Sigmoid colon (tissue), 7 donors: ENCODE data around the gene RBM47. TPM values are rescaled to one million over a fixed set of nuclear protein-coding genes. Genes with fewer than 3 reads are reported as not detected.
"Not testable (repeated sequence)": the region's sequence is repeated elsewhere in the genome, so short reads cannot be mapped to it uniquely, and the experiment has no call there.

Experiments
- DNase-seq: peaks from one replicate; pipeline ENCODE4 v3.0.0-alpha.2; 2019
- H3K27ac ChIP-seq, 4 donors: fragments of 200-600 bp; sonication (generic); one replicate each; pipeline ENCODE4 v1.5.1; 2016 to 2019; ENCODE audit warnings: mild to moderate bottlenecking in 1 of 4
- H3K27me3 ChIP-seq, 3 donors: fragments of 200-600 bp; sonication (generic); one replicate each; pipeline ENCODE4 v1.5.1; 2019; ENCODE audit warnings: mild to moderate bottlenecking in 1 of 3
- H3K36me3 ChIP-seq, 4 donors: fragments of 200-600 bp; sonication (generic); one replicate each; pipeline ENCODE4 v1.5.1; 2016 to 2019
- H3K4me1 ChIP-seq, 4 donors: fragments of 200-600 bp; sonication (generic); one replicate each; pipeline ENCODE4 v1.5.1; 2017 to 2019
- H3K4me3 ChIP-seq, 4 donors: fragments of 200-600 bp; sonication (generic); one replicate each; pipeline ENCODE4 v1.5.1; 2017 to 2019; ENCODE audit warnings: mild to moderate bottlenecking in 2 of 4, moderate library complexity in 1 of 4
- H3K9me3 ChIP-seq, 4 donors: fragments of 200-600 bp in 3 of 4; sonication (generic) in 3 of 4; one replicate each; pipeline versions ENCODE4 v1.5.1 to v1.6.1; 2013 to 2019
- EP300 ChIP-seq, 4 donors: sonication (generic); formaldehyde crosslinking; IDR thresholded peaks; one replicate each; pipeline ENCODE4 v1.6.1; 2017; ENCODE audit warnings: antibody characterized with exemption in 4 of 4
- POLR2A ChIP-seq, 2 donors: fragments of 450-650 bp; IDR thresholded peaks; one replicate each; pipeline ENCODE4 v1.6.1; 2016; ENCODE audit warnings: antibody characterized with exemption in 2 of 2, mild to moderate bottlenecking in 2 of 2, moderate library complexity in 2 of 2
- POLR2AphosphoS5 ChIP-seq, 4 donors: sonication (generic); formaldehyde crosslinking; IDR thresholded peaks; one replicate each; pipeline ENCODE4 v1.6.1; 2017; ENCODE audit warnings: antibody characterized with exemption in 4 of 4
- WGBS, 2 donors: extraction: QIAGEN DNeasy Blood & Tissue Kit; methylation state at CpG; one replicate each; pipeline ENCODE4 v1.1.7; 2013; 5-methylcytosine and 5-hydroxymethylcytosine counted together
- intact Hi-C: fragments of 100-400 bp; cut with DNase I; formaldehyde crosslinking; loops from one replicate; pipeline ENCODE4 v1.15.1; 2023
- polyA plus RNA-seq, 3 donors: library from polyadenylated mRNA; stranded (reverse); fragments of 200-250 nt; gene quantifications; one replicate each; pipeline ENCODE4 v1.2.3, GENCODE V29; 2013
- total RNA-seq, 4 donors: library from RNA; depleted of rRNA; stranded (reverse); fragments of >200 nt; gene quantifications; one replicate each; pipeline ENCODE4 v1.1.0, GENCODE V29; 2016
- TF ChIP-seq, protein P1 (sequence below), 4 experiments: fragments of 450-650 bp in 3 of 4; fragments of 200-600 bp in 1 of 4; IDR thresholded peaks; one replicate each; pipeline ENCODE4 v1.5.1; 2016 to 2019; ENCODE audit warnings: antibody characterized with exemption in 4 of 4, mild to moderate bottlenecking in 3 of 4, moderate library complexity in 2 of 4
- donor health status: healthy with polysubstance abuse.
- donor health status: Bipolar disorder and iron deficiency.
- donor health status: healthy.

Gene RBM47
- total and polyA plus RNA-seq, 7 donors, result 7.2 to 148 (median 21.2) TPM

DNA sequence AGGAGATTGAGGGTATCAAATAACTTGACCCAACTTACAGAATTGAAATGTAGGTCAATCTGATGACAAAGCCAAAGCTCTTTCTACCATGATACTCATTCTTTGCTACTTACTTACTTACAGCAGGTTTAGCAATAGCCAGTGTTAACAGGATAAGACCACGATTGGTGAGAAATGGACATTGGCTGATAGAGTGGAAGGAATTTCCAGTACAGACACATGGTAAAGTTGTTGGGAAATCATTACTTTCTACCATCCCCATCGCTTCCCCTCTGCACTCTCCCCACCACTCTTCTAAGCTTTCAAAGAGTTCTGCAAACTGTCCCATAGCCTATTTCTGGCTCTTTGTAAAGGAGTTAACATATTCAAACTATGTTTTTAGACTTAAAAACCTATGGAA, 174.8 kb downstream of the RBM47 start:
- no peak overlapping the region for H3K27ac ChIP-seq
- TF ChIP-seq, protein P1, sequence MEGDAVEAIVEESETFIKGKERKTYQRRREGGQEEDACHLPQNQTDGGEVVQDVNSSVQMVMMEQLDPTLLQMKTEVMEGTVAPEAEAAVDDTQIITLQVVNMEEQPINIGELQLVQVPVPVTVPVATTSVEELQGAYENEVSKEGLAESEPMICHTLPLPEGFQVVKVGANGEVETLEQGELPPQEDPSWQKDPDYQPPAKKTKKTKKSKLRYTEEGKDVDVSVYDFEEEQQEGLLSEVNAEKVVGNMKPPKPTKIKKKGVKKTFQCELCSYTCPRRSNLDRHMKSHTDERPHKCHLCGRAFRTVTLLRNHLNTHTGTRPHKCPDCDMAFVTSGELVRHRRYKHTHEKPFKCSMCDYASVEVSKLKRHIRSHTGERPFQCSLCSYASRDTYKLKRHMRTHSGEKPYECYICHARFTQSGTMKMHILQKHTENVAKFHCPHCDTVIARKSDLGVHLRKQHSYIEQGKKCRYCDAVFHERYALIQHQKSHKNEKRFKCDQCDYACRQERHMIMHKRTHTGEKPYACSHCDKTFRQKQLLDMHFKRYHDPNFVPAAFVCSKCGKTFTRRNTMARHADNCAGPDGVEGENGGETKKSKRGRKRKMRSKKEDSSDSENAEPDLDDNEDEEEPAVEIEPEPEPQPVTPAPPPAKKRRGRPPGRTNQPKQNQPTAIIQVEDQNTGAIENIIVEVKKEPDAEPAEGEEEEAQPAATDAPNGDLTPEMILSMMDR (IDR thresholded peaks at IDR 0.05), result no peak
- no peak for TF ChIP-seq POLR2AphosphoS5 (IDR thresholded peaks at IDR 0.05)
- no peak for TF ChIP-seq POLR2A (IDR thresholded peaks at IDR 0.05)
- TF ChIP-seq EP300 (IDR thresholded peaks at IDR 0.05), result no peak

GRCh38 chr4:40453912-40454311, 175.8 kb downstream of the RBM47 start:
- H3K9me3 ChIP-seq, result no peaks in the 10 kb centered on the region

More for the DNA sequence above, 174.8 kb downstream of the RBM47 start:
- no peaks in the 10 kb centered on the region for H3K9me3 ChIP-seq
- no peaks in the 10 kb centered on the region for H3K27me3 ChIP-seq
- DNase-seq, result no peak
- H3K4me1 ChIP-seq, result peaks cover 0 to 7% (median 3%) of the 10 kb centered on the region in 4 donors
- intact Hi-C loops, result no loop called here
- 92 to 96% methylated on average over 2 of the region's 2 CpGs for WGBS, 2 donors
- H3K36me3 ChIP-seq, result no peaks in the 10 kb centered on the region
- H3K4me3 ChIP-seq, result no peak overlapping the region

DNA sequence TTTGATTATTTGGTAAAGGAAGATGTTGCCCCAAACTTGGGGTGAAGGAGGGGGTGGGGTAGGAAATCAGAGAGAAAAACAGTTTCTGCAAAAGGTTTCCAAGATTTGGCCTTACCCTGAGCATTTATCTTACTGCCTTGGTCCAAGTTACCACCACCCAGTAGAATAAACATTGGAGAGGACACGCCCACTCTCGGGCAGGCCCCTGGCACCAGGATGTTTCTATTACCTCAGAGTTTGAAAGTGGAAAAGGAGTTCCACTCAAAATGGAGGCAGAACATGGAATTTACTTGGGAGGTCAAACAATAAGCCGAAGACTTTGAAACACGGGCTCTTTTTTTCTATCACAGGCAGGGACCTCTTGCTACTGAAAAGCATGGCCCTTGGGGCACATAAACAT, 180.8 kb downstream of the RBM47 start:
- DNase-seq, result no peak
- Histone ChIP-seq H3K27me3 (no peaks in the 10 kb centered on the region), H3K36me3 (no peaks in the 10 kb centered on the region), H3K27ac (no peak overlapping the region), H3K9me3 (no peaks in the 10 kb centered on the region), H3K4me1 (peaks cover 0 to 7% (median 3%) of the 10 kb centered on the region in 4 donors), H3K4me3 (no peak overlapping the region)
- TF ChIP-seq POLR2A (IDR thresholded peaks at IDR 0.05) (no peak), EP300 (IDR thresholded peaks at IDR 0.05) (no peak)
- TF ChIP-seq, protein P1 (IDR thresholded peaks at IDR 0.05), result no peak
- WGBS, 2 donors, result 22 to 75% methylated on average over 4 of the region's 4 CpGs
- intact Hi-C loops, result no loop called here

More at GRCh38 chr4:40453912-40454311, 175.8 kb downstream of the RBM47 start:
- DNase-seq, result no peak
- 51 to 82% methylated on average over 6 of the region's 6 CpGs for WGBS, 2 donors
- Histone ChIP-seq H3K27me3 (no peaks in the 10 kb centered on the region), H3K36me3 (no peaks in the 10 kb centered on the region), H3K4me3 (no peak overlapping the region), H3K27ac (no peak overlapping the region), H3K4me1 (peaks cover 0 to 7% (median 3%) of the 10 kb centered on the region in 4 donors)
- intact Hi-C loops, result no loop called here
- no peak for TF ChIP-seq POLR2A (IDR thresholded peaks at IDR 0.05)

GRCh38 chr4:40446839-40447238, 182.8 kb downstream of the RBM47 start:
- TF ChIP-seq POLR2A (IDR thresholded peaks at IDR 0.05) (no peak), POLR2AphosphoS5 (IDR thresholded peaks at IDR 0.05) (no peak), EP300 (IDR thresholded peaks at IDR 0.05) (no peak)
- TF ChIP-seq, protein P1 (IDR thresholded peaks at IDR 0.05), result no peak
- Histone ChIP-seq H3K4me3 (no peak overlapping the region), H3K9me3 (no peaks in the 10 kb centered on the region), H3K36me3 (no peaks in the 10 kb centered on the region), H3K27me3 (no peaks in the 10 kb centered on the region), H3K27ac (no peak overlapping the region), H3K4me1 (no peaks in the 10 kb centered on the region)
- intact Hi-C loops, result no loop called here
- no peak for DNase-seq

- H3K36me3 ChIP-seq, H3K27me3 ChIP-seq, DNase-seq, intact Hi-C loops, H3K4me3 ChIP-seq, H3K9me3 ChIP-seq, H3K4me1 ChIP-seq, H3K27ac ChIP-seq: not testable (repeated sequence)
- 89 to 94% methylated on average over 2 of the region's 2 CpGs for WGBS, 2 donors
Observed at GRCh38 chr4:40446261-40446750, 183.4 kb downstream of the RBM47 start.

GRCh38 chr4:40445671-40446070, 184.0 kb downstream of the RBM47 start:
- Histone ChIP-seq H3K27ac (no peak overlapping the region), H3K9me3 (no peaks in the 10 kb centered on the region), H3K27me3 (no peaks in the 10 kb centered on the region), H3K36me3 (no peaks in the 10 kb centered on the region), H3K4me1 (no peaks in the 10 kb centered on the region), H3K4me3 (no peak overlapping the region)
- no peak for DNase-seq
- intact Hi-C loops, result no loop called here
- TF ChIP-seq POLR2AphosphoS5 (IDR thresholded peaks at IDR 0.05) (no peak), POLR2A (IDR thresholded peaks at IDR 0.05) (no peak), EP300 (IDR thresholded peaks at IDR 0.05) (no peak)
- TF ChIP-seq, protein P1 (IDR thresholded peaks at IDR 0.05), result no peak
- 45 to 73% methylated on average over 2 of the region's 2 CpGs for WGBS, 2 donors
